Testis (tissue), 3 donors: ENCODE measurements around the gene ZMIZ1. TPM values are rescaled to one million over a fixed set of nuclear protein-coding genes. Genes with fewer than 3 reads are reported as not detected.

Experiments used
- DNase-seq: peaks from one replicate; pipeline ENCODE4 v3.0.0-alpha.2; 2019
- H3K27ac ChIP-seq, 2 donors: fragments of 200-600 bp; sonication (generic); one replicate each; pipeline ENCODE4 v1.5.1; 2019
- H3K27me3 ChIP-seq: fragments of 200-600 bp; sonication (generic); one replicate; pipeline ENCODE4 v1.5.1; 2019
- H3K36me3 ChIP-seq: fragments of 200-600 bp; sonication (generic); one replicate; pipeline ENCODE4 v1.5.1; 2017; ENCODE audit warnings: low read depth; ENCODE audit errors: missing control alignments
- H3K4me1 ChIP-seq: fragments of 200-600 bp; sonication (generic); one replicate; pipeline ENCODE4 v1.5.1; 2019
- H3K4me3 ChIP-seq, 2 donors: fragments of 200-600 bp; sonication (generic); one replicate each; pipeline ENCODE4 v1.5.1; 2017 to 2019
- H3K9me3 ChIP-seq: fragments of 200-600 bp; sonication (generic); one replicate; pipeline ENCODE4 v1.5.1; 2017
- CTCF ChIP-seq, 3 experiments: fragments of 450-650 bp in 2 of 3; fragments of 200-600 bp in 1 of 3; sonication (generic) in 1 of 3; IDR thresholded peaks; one replicate each; pipeline ENCODE4 v1.5.1; 2016 to 2019; ENCODE audit warnings: antibody characterized with exemption in 3 of 3, mild to moderate bottlenecking in 2 of 3, moderate library complexity in 1 of 3
- POLR2A ChIP-seq: fragments of 450-650 bp; IDR thresholded peaks from one replicate; pipeline ENCODE4 v1.6.1; 2017; ENCODE audit warnings: antibody characterized with exemption, mild to moderate bottlenecking, moderate library complexity
- WGBS, 2 donors: methylation state at CpG; one replicate each; pipeline ENCODE4 v1.1.5; 2018; 5-methylcytosine and 5-hydroxymethylcytosine counted together
- intact Hi-C: fragments of 100-400 bp; cut with DNase I; formaldehyde crosslinking; loops from one replicate; pipeline ENCODE4 v1.15.1; 2023; ENCODE audit warnings: low total_unique reads
- polyA plus RNA-seq: library from polyadenylated mRNA; stranded (reverse); fragments of 350-450 nt; fragmentation: Illumina TruSeq; extraction: RNeasy Lipid Tissue Mini Kit (QIAGEN cat#74804); gene quantifications from one replicate; pipeline ENCODE4 v1.2.3, GENCODE V29; 2014; ENCODE audit warnings: low read depth, low replicate concordance; ENCODE audit not compliant: insufficient read depth
- total RNA-seq, 2 donors: library from RNA; depleted of rRNA; stranded (reverse); fragments of >200 nt; gene quantifications; one replicate each; pipeline ENCODE4 v1.2.3, GENCODE V29; 2016

Gene ZMIZ1
- total and polyA plus RNA-seq, 3 donors from 2014 or later = 15.2 to 22.0 (median 18.8) TPM

GRCh38 chr10:79318369-79318768 lies 249.6 kb downstream of the ZMIZ1 start:
- DNase-seq = no peak
- intact Hi-C loops = no loop called here
- TF ChIP-seq POLR2A = no peak
- TF ChIP-seq CTCF (IDR thresholded peaks at IDR 0.05) = no peak
- Histone ChIP-seq H3K4me1 (no peaks in the 10 kb centered on the region), H3K27me3 (no peaks in the 10 kb centered on the region), H3K27ac (no peak overlapping the region), H3K9me3 (no peaks in the 10 kb centered on the region), H3K4me3 (no peak overlapping the region), H3K36me3 (no peaks in the 10 kb centered on the region)
- WGBS, 2 donors = 94 to 96% methylated on average over 5 of the region's 5 CpGs

- 85 to 86% methylated on average over 11 of the region's 11 CpGs for WGBS, 2 donors
- Histone ChIP-seq H3K27me3 (no peaks in the 10 kb centered on the region), H3K36me3 (no peaks in the 10 kb centered on the region), H3K4me3 (no peak overlapping the region), H3K4me1 (no peaks in the 10 kb centered on the region), H3K27ac (no peak overlapping the region), H3K9me3 (no peaks in the 10 kb centered on the region)
- no peak for DNase-seq
- intact Hi-C loops = no loop called here
- TF ChIP-seq POLR2A (no peak), CTCF (IDR thresholded peaks at IDR 0.05) (no peak)
These were observed 250.5 kb downstream of the ZMIZ1 start for GRCh38 chr10:79319115-79319771.

GRCh38 chr10:79320316-79320715 lies 251.6 kb downstream of the ZMIZ1 start:
- intact Hi-C loops = no loop called here
- TF ChIP-seq POLR2A (no peak), CTCF (IDR thresholded peaks at IDR 0.05) (no peak)
- Histone ChIP-seq H3K9me3 (no peaks in the 10 kb centered on the region), H3K27me3 (no peaks in the 10 kb centered on the region), H3K4me3 (no peak overlapping the region), H3K36me3 (no peaks in the 10 kb centered on the region), H3K4me1 (no peaks in the 10 kb centered on the region), H3K27ac (no peak overlapping the region)
- WGBS, 2 donors = 96 to 100% methylated on average over 2 of the region's 2 CpGs
- DNase-seq = no peak

GRCh38 chr10:79320820-79321493 lies 252.2 kb downstream of the ZMIZ1 start:
- H3K9me3 ChIP-seq = no peaks in the 10 kb centered on the region
- 96 to 97% methylated on average over 7 of the region's 7 CpGs for WGBS, 2 donors
- H3K27ac ChIP-seq = no peak overlapping the region
- TF ChIP-seq POLR2A (no peak), CTCF (IDR thresholded peaks at IDR 0.05) (no peak)
- H3K36me3 ChIP-seq = no peaks in the 10 kb centered on the region
- intact Hi-C loops = no loop called here
- DNase-seq = no peak
- H3K27me3 ChIP-seq = no peaks in the 10 kb centered on the region
- H3K4me3 ChIP-seq = no peak overlapping the region
- no peaks in the 10 kb centered on the region for H3K4me1 ChIP-seq

- Histone ChIP-seq H3K4me1 (no peaks in the 10 kb centered on the region), H3K27me3 (no peaks in the 10 kb centered on the region), H3K27ac (no peak overlapping the region), H3K4me3 (no peak overlapping the region), H3K36me3 (no peaks in the 10 kb centered on the region), H3K9me3 (no peaks in the 10 kb centered on the region)
- intact Hi-C loops = no loop called here
- DNase-seq = no peak
- TF ChIP-seq POLR2A = no peak
- no peak for TF ChIP-seq CTCF (IDR thresholded peaks at IDR 0.05)
- WGBS, 2 donors = 94 to 95% methylated on average over 2 of the region's 2 CpGs
These were observed 252.7 kb downstream of the ZMIZ1 start for GRCh38 chr10:79321494-79321882.
